Sigmoid colon (tissue), 7 donors: ENCODE measurements around the gene VDAC1. TPM values are rescaled to one million over a fixed set of nuclear protein-coding genes. Genes with fewer than 3 reads are reported as not detected.

Experiments used
- DNase-seq: peaks from one replicate; pipeline ENCODE4 v3.0.0-alpha.2; 2019
- H3K27ac ChIP-seq, 4 donors: fragments of 200-600 bp; sonication (generic); one replicate each; pipeline ENCODE4 v1.5.1; 2016 to 2019; ENCODE audit warnings: mild to moderate bottlenecking in 1 of 4
- H3K27me3 ChIP-seq, 3 donors: fragments of 200-600 bp; sonication (generic); one replicate each; pipeline ENCODE4 v1.5.1; 2019; ENCODE audit warnings: mild to moderate bottlenecking in 1 of 3
- H3K36me3 ChIP-seq, 4 donors: fragments of 200-600 bp; sonication (generic); one replicate each; pipeline ENCODE4 v1.5.1; 2016 to 2019
- H3K4me1 ChIP-seq, 4 donors: fragments of 200-600 bp; sonication (generic); one replicate each; pipeline ENCODE4 v1.5.1; 2017 to 2019
- H3K4me3 ChIP-seq, 4 donors: fragments of 200-600 bp; sonication (generic); one replicate each; pipeline ENCODE4 v1.5.1; 2017 to 2019; ENCODE audit warnings: mild to moderate bottlenecking in 2 of 4, moderate library complexity in 1 of 4
- H3K9me3 ChIP-seq, 4 donors: fragments of 200-600 bp in 3 of 4; sonication (generic) in 3 of 4; one replicate each; pipeline versions ENCODE4 v1.5.1 to v1.6.1; 2013 to 2019
- CTCF ChIP-seq, 4 experiments: fragments of 450-650 bp in 3 of 4; fragments of 200-600 bp in 1 of 4; IDR thresholded peaks; one replicate each; pipeline ENCODE4 v1.5.1; 2016 to 2019; ENCODE audit warnings: antibody characterized with exemption in 4 of 4, mild to moderate bottlenecking in 3 of 4, moderate library complexity in 2 of 4
- EP300 ChIP-seq, 4 donors: sonication (generic); formaldehyde crosslinking; IDR thresholded peaks; one replicate each; pipeline ENCODE4 v1.6.1; 2017; ENCODE audit warnings: antibody characterized with exemption in 4 of 4
- POLR2A ChIP-seq, 2 donors: fragments of 450-650 bp; IDR thresholded peaks; one replicate each; pipeline ENCODE4 v1.6.1; 2016; ENCODE audit warnings: antibody characterized with exemption in 2 of 2, mild to moderate bottlenecking in 2 of 2, moderate library complexity in 2 of 2
- POLR2AphosphoS5 ChIP-seq, 4 donors: sonication (generic); formaldehyde crosslinking; IDR thresholded peaks; one replicate each; pipeline ENCODE4 v1.6.1; 2017; ENCODE audit warnings: antibody characterized with exemption in 4 of 4
- WGBS, 2 donors: extraction: QIAGEN DNeasy Blood & Tissue Kit; methylation state at CpG; one replicate each; pipeline ENCODE4 v1.1.7; 2013; 5-methylcytosine and 5-hydroxymethylcytosine counted together
- intact Hi-C: fragments of 100-400 bp; cut with DNase I; formaldehyde crosslinking; loops from one replicate; pipeline ENCODE4 v1.15.1; 2023
- polyA plus RNA-seq, 3 donors: library from polyadenylated mRNA; stranded (reverse); fragments of 200-250 nt; gene quantifications; one replicate each; pipeline ENCODE4 v1.2.3, GENCODE V29; 2013
- total RNA-seq, 4 donors: library from RNA; depleted of rRNA; stranded (reverse); fragments of >200 nt; gene quantifications; one replicate each; pipeline ENCODE4 v1.1.0, GENCODE V29; 2016
- donor health status: healthy with polysubstance abuse.
- donor health status: Bipolar disorder and iron deficiency.
- donor health status: healthy.

The VDAC1 gene
- total and polyA plus RNA-seq, 7 donors = 71.3 to 361 (median 99.2) TPM

GRCh38 chr5:133925866-133926488 is 78.8 kb downstream of the VDAC1 start:
- Histone ChIP-seq H3K9me3 (no peaks in the 10 kb centered on the region), H3K27ac (no peak overlapping the region), H3K27me3 (no peaks in the 10 kb centered on the region), H3K4me3 (no peak overlapping the region), H3K4me1 (no peaks in the 10 kb centered on the region), H3K36me3 (no peaks in the 10 kb centered on the region)
- WGBS, 2 donors = 90 to 95% methylated on average over 12 of the region's 12 CpGs
- intact Hi-C loops = no loop called here
- TF ChIP-seq EP300 (IDR thresholded peaks at IDR 0.05) = no peak
- no peak for TF ChIP-seq POLR2A (IDR thresholded peaks at IDR 0.05)
- no peak for TF ChIP-seq CTCF (IDR thresholded peaks at IDR 0.05)
- no peak for TF ChIP-seq POLR2AphosphoS5 (IDR thresholded peaks at IDR 0.05)
- no peak for DNase-seq

- Histone ChIP-seq H3K4me3 (no peak overlapping the region), H3K4me1 (no peaks in the 10 kb centered on the region), H3K9me3 (no peaks in the 10 kb centered on the region), H3K27me3 (no peaks in the 10 kb centered on the region), H3K36me3 (no peaks in the 10 kb centered on the region), H3K27ac (no peak overlapping the region)
- intact Hi-C loops = no loop called here
- WGBS, 2 donors = 88 to 89% methylated on average over 3 of the region's 3 CpGs
- DNase-seq = no peak
- TF ChIP-seq POLR2AphosphoS5 (IDR thresholded peaks at IDR 0.05) (no peak), EP300 (IDR thresholded peaks at IDR 0.05) (no peak), POLR2A (IDR thresholded peaks at IDR 0.05) (no peak), CTCF (IDR thresholded peaks at IDR 0.05) (no peak)
These were observed 79.5 kb downstream of the VDAC1 start for GRCh38 chr5:133925269-133925668.

GRCh38 chr5:133924221-133924920 is 80.4 kb downstream of the VDAC1 start:
- H3K4me3 ChIP-seq = no peak overlapping the region
- DNase-seq = no peak
- no peaks in the 10 kb centered on the region for H3K27me3 ChIP-seq
- H3K36me3 ChIP-seq = no peaks in the 10 kb centered on the region
- TF ChIP-seq CTCF (IDR thresholded peaks at IDR 0.05) (no peak), EP300 (IDR thresholded peaks at IDR 0.05) (no peak), POLR2AphosphoS5 (IDR thresholded peaks at IDR 0.05) (no peak), POLR2A (IDR thresholded peaks at IDR 0.05) (no peak)
- WGBS, 2 donors = 76 to 77% methylated on average over 5 of the region's 5 CpGs
- no peaks in the 10 kb centered on the region for H3K4me1 ChIP-seq
- intact Hi-C loops = no loop called here
- no peaks in the 10 kb centered on the region for H3K9me3 ChIP-seq
- no peak overlapping the region for H3K27ac ChIP-seq

GRCh38 chr5:133921979-133922378 is 82.8 kb downstream of the VDAC1 start:
- H3K36me3 ChIP-seq = no peaks in the 10 kb centered on the region
- no peak for TF ChIP-seq CTCF (IDR thresholded peaks at IDR 0.05)
- no peak for TF ChIP-seq POLR2A (IDR thresholded peaks at IDR 0.05)
- no peak overlapping the region for H3K4me3 ChIP-seq
- H3K27ac ChIP-seq = no peak overlapping the region
- H3K4me1 ChIP-seq = no peaks in the 10 kb centered on the region
- H3K9me3 ChIP-seq = no peaks in the 10 kb centered on the region
- no peak for DNase-seq
- no peaks in the 10 kb centered on the region for H3K27me3 ChIP-seq
- WGBS, 2 donors = 66 to 70% methylated on average over 5 of the region's 5 CpGs
- intact Hi-C loops = no loop called here

Other genes starting within 250 kb of the VDAC1 start
- gene C5orf15, start 36.4 kb downstream of the VDAC1 start, total RNA-seq = 10 to 100 TPM; 22.8 to 38.5 (median 30.9) TPM
- gene C5orf15, start 36.4 kb downstream of the VDAC1 start, polyA plus RNA-seq = 10 to 100 TPM in 2 of 3 donors, 1 to 10 TPM in 1; 6.6 to 34.1 (median 15.7) TPM
- gene TCF7, start 109.7 kb upstream of the VDAC1 start, total RNA-seq = 1 to 10 TPM in 1 of 4 donors, under 1 TPM in 3; 0.36 to 1.5 (median 0.62) TPM
- 10 to 100 TPM in 1 of 3 donors, 1 to 10 TPM in 2; 1.8 to 38.4 (median 3.7) TPM for gene TCF7, start 109.7 kb upstream of the VDAC1 start, polyA plus RNA-seq
- 100 to 1,000 TPM; 193 to 320 (median 271) TPM for gene SKP1, start 172.0 kb upstream of the VDAC1 start, total RNA-seq
- gene SKP1, start 172.0 kb upstream of the VDAC1 start, polyA plus RNA-seq = 100 to 1,000 TPM; 445 to 938 (median 717) TPM
- gene PPP2CA, start 221.1 kb upstream of the VDAC1 start, total RNA-seq = 100 to 1,000 TPM; 102 to 145 (median 118) TPM
- 10 to 100 TPM; 48.6 to 59.4 (median 52.8) TPM for gene PPP2CA, start 221.1 kb upstream of the VDAC1 start, polyA plus RNA-seq